H1 (cell line): ENCODE data around the gene EN1. TPM values are rescaled to one million over a fixed set of nuclear protein-coding genes. Genes with fewer than 3 reads are reported as not detected.

Experiments
- ASH2L ChIP-seq: fragments of 200-600, 300-600 bp; sonication (generic); IDR thresholded peaks from one replicate; pipeline ENCODE4 v1.7.1; 2017; ENCODE audit warnings: low read length
- BACH1 ChIP-seq: IDR thresholded peaks from 2 replicates; pipeline ENCODE4 v1.6.1; 2012; ENCODE audit warnings: low read length, improper control_type of control experiment
- BCL11A ChIP-seq, 2 experiments: IDR thresholded peaks; one replicate each; pipeline ENCODE4 v1.6.1; 2011; ENCODE audit warnings: low read depth in 2 of 2, low read length in 2 of 2, mild to moderate bottlenecking in 2 of 2
- CHD2 ChIP-seq: IDR thresholded peaks from 2 replicates; pipeline ENCODE4 v1.6.1; 2012; ENCODE audit warnings: low read length, improper control_type of control experiment
- CREB1 ChIP-seq: IDR thresholded peaks from 2 replicates; pipeline ENCODE4 v1.6.1; 2012; ENCODE audit warnings: inconsistent platforms
- CTBP2 ChIP-seq: IDR thresholded peaks from 2 replicates; pipeline ENCODE4 v1.7.0; 2011; ENCODE audit warnings: borderline replicate concordance, mild to moderate bottlenecking, moderate library complexity, mixed read lengths, low read length; ENCODE audit not compliant: insufficient read depth, insufficient read length
- E2F6 ChIP-seq: IDR thresholded peaks from 2 replicates; pipeline ENCODE4 v1.6.1; 2012; ENCODE audit warnings: inconsistent platforms
- GABPA ChIP-seq: IDR thresholded peaks from 2 replicates; pipeline ENCODE4 v1.6.1; 2011; ENCODE audit warnings: mild to moderate bottlenecking, low read length, moderate library complexity, borderline replicate concordance; ENCODE audit not compliant: insufficient read depth
- GTF2F1 ChIP-seq: IDR thresholded peaks from 2 replicates; pipeline ENCODE4 v1.6.1; 2012; ENCODE audit warnings: low read depth, low read length, improper control_type of control experiment, borderline replicate concordance
- KDM1A ChIP-seq: fragments of 200-600, 300-600 bp; sonication (generic); IDR thresholded peaks from 2 replicates; pipeline ENCODE4 v1.7.1; 2016; ENCODE audit warnings: mild to moderate bottlenecking, low read length, borderline replicate concordance
- KDM4A ChIP-seq: IDR thresholded peaks from one replicate; pipeline ENCODE4 v1.7.1; 2012; ENCODE audit warnings: low read depth, mild to moderate bottlenecking, moderate library complexity, low read length, inconsistent platforms; ENCODE audit not compliant: severe bottlenecking
- KDM5A ChIP-seq: fragments of 200-600 bp; IDR thresholded peaks from 2 replicates; pipeline ENCODE4 v1.7.1; 2012; ENCODE audit warnings: mild to moderate bottlenecking, low read length, inconsistent platforms, mixed read lengths
- MAFK ChIP-seq: IDR thresholded peaks from 2 replicates; pipeline ENCODE4 v1.6.1; 2012; ENCODE audit warnings: low read depth, mild to moderate bottlenecking, improper control_type of control experiment, low read length
- POLR2A ChIP-seq, 2 experiments: IDR thresholded peaks; 1 replicate in 1 of 2; 2 replicates in 1 of 2; pipeline ENCODE4 v1.6.1; 2011; ENCODE audit warnings: low read depth in 2 of 2, low read length in 2 of 2, mild to moderate bottlenecking in 2 of 2; ENCODE audit errors: control extremely low read depth in 1 of 2
- POLR2AphosphoS5 ChIP-seq: IDR thresholded peaks from 2 replicates; pipeline ENCODE4 v1.6.1; 2011; ENCODE audit warnings: low read depth, low read length
- POU5F1 ChIP-seq: IDR thresholded peaks from 2 replicates; pipeline ENCODE4 v1.6.1; 2011; ENCODE audit warnings: low read depth, mild to moderate bottlenecking, low read length, moderate library complexity
- RBBP5 ChIP-seq: IDR thresholded peaks from 2 replicates; pipeline ENCODE4 v1.7.1; 2012; ENCODE audit warnings: low read depth, mild to moderate bottlenecking, inconsistent platforms, low read length, moderate library complexity, borderline replicate concordance
- RXRA ChIP-seq: IDR thresholded peaks from 2 replicates; pipeline ENCODE4 v1.6.1; 2011; ENCODE audit warnings: low read depth, mild to moderate bottlenecking, low read length, moderate library complexity; ENCODE audit not compliant: insufficient read depth
- SIN3A ChIP-seq, 2 experiments: IDR thresholded peaks in 1 of 2; conservative IDR thresholded peaks in 1 of 2; 2 replicates each; pipeline ENCODE4 v1.6.1; 2011 to 2012; ENCODE audit warnings: low read length in 2 of 2, improper control_type of control experiment in 1 of 2, low read depth in 1 of 2, mild to moderate bottlenecking in 1 of 2
- SRF ChIP-seq: IDR thresholded peaks from 2 replicates; pipeline ENCODE4 v1.6.1; 2011; ENCODE audit warnings: mild to moderate bottlenecking, low read depth, low read length, moderate library complexity
- SUZ12 ChIP-seq: fragments of 200-600 bp; sonication (generic); IDR thresholded peaks from 2 replicates; pipeline ENCODE4 v1.6.1; 2012; ENCODE audit warnings: mild to moderate bottlenecking, inconsistent platforms, low read length, moderate library complexity, mixed read lengths
- TAF1 ChIP-seq: IDR thresholded peaks from 2 replicates; pipeline ENCODE4 v1.6.1; 2011; ENCODE audit warnings: mild to moderate bottlenecking, low read depth, low read length
- TEAD4 ChIP-seq: IDR thresholded peaks from 2 replicates; pipeline ENCODE4 v1.6.1; 2012; ENCODE audit warnings: low read depth, low read length, inconsistent platforms, mixed read lengths
- YY1 ChIP-seq: IDR thresholded peaks from 2 replicates; pipeline ENCODE4 v1.6.1; 2011; ENCODE audit warnings: low read depth, mild to moderate bottlenecking, low read length
- polyA plus RNA-seq, 7 experiments: library from polyadenylated mRNA; depleted of rRNA in 3 of 7; stranded (reverse) in 5 of 7; unstranded in 2 of 7; fragments of >200 nt in 5 of 7; fragments of 200-250 nt in 2 of 7; gene quantifications; 1 replicate in 5 of 7; 2 replicates in 1 of 7; 4 replicates in 1 of 7; pipeline versions ENCODE4 v1.2.1 to v1.2.3, GENCODE V29; 2011 to 2013; ENCODE audit warnings: missing spikeins in 2 of 7, mixed read lengths in 2 of 7
- total RNA-seq: library from RNA; stranded (reverse); fragmentation: NEBNext Ultra II Directional; extraction: Animal tissue kit (Norgen Biotek cat#: 25700); gene quantifications from 2 replicates; pipeline ENCODE4 v1.2.1, GENCODE V29; 2021

Gene EN1
- total and polyA plus RNA-seq, 2 of the 8 experiments (the other 6 are each of a cell fraction or from before 2014, with no cell fraction given) = not detected

- TF ChIP-seq KDM1A = peak; percentile 33; the same call in 1 of the 2 replicates
- no peak for TF ChIP-seq POLR2AphosphoS5
- TF ChIP-seq POLR2A (IDR thresholded peaks at IDR 0.05; ENCODE audit: control extremely low read depth in 1 of 2, low read depth in 2 of 2, low read length in 2 of 2) = no peak
- TF ChIP-seq TAF1 = no peak
- no peak for TF ChIP-seq CTBP2
- peak; percentile 39 for TF ChIP-seq ASH2L
- no peak; the same call in 1 of the 2 replicates for TF ChIP-seq TEAD4
- no peak for TF ChIP-seq KDM5A
- no peak for TF ChIP-seq RXRA
- TF ChIP-seq POU5F1 = no peak
- TF ChIP-seq KDM4A = peak; percentile 75
- no peak for TF ChIP-seq CREB1
- TF ChIP-seq GTF2F1 = no peak
- TF ChIP-seq BCL11A (IDR thresholded peaks at IDR 0.05; ENCODE audit: low read depth in 2 of 2, low read length in 2 of 2) = no peak
- TF ChIP-seq SRF = no peak
- TF ChIP-seq SUZ12 = no peak; the same call in 1 of the 2 replicates
- no peak for TF ChIP-seq E2F6
- TF ChIP-seq GABPA = peak; percentile 66; the same call in 1 of the 2 replicates
- no peak for TF ChIP-seq CHD2
- TF ChIP-seq RBBP5 = 0 out of 2 replicates have a peak, but pooled peaks have one; percentile 39
- peak; percentile 72 for TF ChIP-seq BACH1
- TF ChIP-seq YY1 = no peak
- TF ChIP-seq MAFK = no peak
- TF ChIP-seq SIN3A (conservative IDR thresholded peaks at IDR 0.05 in 1 of 2, IDR thresholded peaks at IDR 0.05 in 1 of 2; ENCODE audit: low read depth in 1 of 2, low read length in 2 of 2) = no peak
Measured at GRCh38 chr2:118855451-118856279, 8.2 kb upstream of the EN1 start (continued).
